Measurements from ENCODE around the gene HMX3.

The HMX3 gene

DNA sequence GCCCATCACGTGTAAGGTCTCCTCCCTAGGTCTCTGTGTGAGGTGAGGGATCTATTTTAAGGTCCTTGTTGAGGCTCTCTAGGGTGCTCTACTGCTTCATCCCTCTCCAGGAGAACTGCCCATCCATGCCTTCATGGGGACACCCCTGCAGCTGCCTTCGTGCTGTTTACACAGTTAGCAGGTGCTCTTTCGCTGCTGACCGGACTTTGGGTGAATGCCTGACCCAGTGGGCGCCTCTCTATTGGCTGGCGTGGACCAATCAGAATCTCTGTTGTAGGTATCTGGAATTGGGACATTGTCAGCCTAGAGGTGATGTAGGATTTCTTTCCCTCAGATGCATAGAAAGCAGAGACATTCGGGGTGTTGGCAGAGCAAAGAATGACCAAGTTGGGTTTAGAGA is 38.7 kb upstream of the HMX3 start:
- Histone ChIP-seq H3K4me3 (ENCODE audit: control insufficient read depth in 1 of 7, extremely low read depth in 1 of 7, insufficient read depth in 4 of 7, low read depth in 2 of 7, low read length in 6 of 7) (no peak overlapping the region), H3K36me3 (ENCODE audit: control insufficient read depth in 4 of 4, insufficient read depth in 4 of 4, low read length in 3 of 4) (no peaks in the 10 kb centered on the region), H3K4me1 (ENCODE audit: control extremely low read depth in 1 of 4, control insufficient read depth in 4 of 4, insufficient read depth in 4 of 4, low read length in 3 of 4) (no peaks in the 10 kb centered on the region), H3K9me3 (ENCODE audit: control extremely low read depth in 1 of 5, control insufficient read depth in 4 of 5, insufficient read depth in 2 of 5, low read depth in 1 of 5, low read length in 4 of 5) (no peaks in the 10 kb centered on the region), H3K27ac (ENCODE audit: insufficient read depth in 1 of 2, low read depth in 1 of 2, low read length in 2 of 2, poor library complexity in 1 of 2, severe bottlenecking in 2 of 2) (no peak overlapping the region), H3K27me3 (replicated peaks in 2 of 5; ENCODE audit: control insufficient read depth in 4 of 5, insufficient read depth in 5 of 5, low read length in 4 of 5) (peaks cover 0 to 33% (median 7%) of the 10 kb centered on the region in 5 experiments)
- CTCF ChIA-PET = no interaction called here
- WGBS (ENCODE audit: insufficient coverage) = 89% methylated on average over 7 of the region's 7 CpGs
- DNase-seq = no peak
- POLR2A ChIA-PET = no interaction called here

GRCh38 chr10:123100030-123100762 is 35.6 kb upstream of the HMX3 start:
- H3K9me3 ChIP-seq (ENCODE audit: control extremely low read depth in 1 of 5, control insufficient read depth in 4 of 5, insufficient read depth in 2 of 5, low read depth in 1 of 5, low read length in 4 of 5) = no peaks in the 10 kb centered on the region
- 85% methylated on average over 5 of the region's 7 CpGs for WGBS (ENCODE audit: insufficient coverage)
- DNase-seq = no peak
- ChIA-PET CTCF (no interaction called here), POLR2A (no interaction called here)
- H3K36me3 ChIP-seq (ENCODE audit: control insufficient read depth in 4 of 4, insufficient read depth in 4 of 4, low read length in 3 of 4) = no peaks in the 10 kb centered on the region
- H3K4me1 ChIP-seq (ENCODE audit: control extremely low read depth in 1 of 4, control insufficient read depth in 4 of 4, insufficient read depth in 4 of 4, low read length in 3 of 4) = no peaks in the 10 kb centered on the region
- no peak overlapping the region for H3K4me3 ChIP-seq (ENCODE audit: control insufficient read depth in 1 of 7, extremely low read depth in 1 of 7, insufficient read depth in 4 of 7, low read depth in 2 of 7, low read length in 6 of 7)
- H3K27ac ChIP-seq (ENCODE audit: insufficient read depth in 1 of 2, low read depth in 1 of 2, low read length in 2 of 2, poor library complexity in 1 of 2, severe bottlenecking in 2 of 2) = no peak overlapping the region
- H3K27me3 ChIP-seq (replicated peaks in 2 of 5; ENCODE audit: control insufficient read depth in 4 of 5, insufficient read depth in 5 of 5, low read length in 4 of 5) = peaks cover 0 to 32% (median 5%) of the 10 kb centered on the region in 5 experiments

DNA sequence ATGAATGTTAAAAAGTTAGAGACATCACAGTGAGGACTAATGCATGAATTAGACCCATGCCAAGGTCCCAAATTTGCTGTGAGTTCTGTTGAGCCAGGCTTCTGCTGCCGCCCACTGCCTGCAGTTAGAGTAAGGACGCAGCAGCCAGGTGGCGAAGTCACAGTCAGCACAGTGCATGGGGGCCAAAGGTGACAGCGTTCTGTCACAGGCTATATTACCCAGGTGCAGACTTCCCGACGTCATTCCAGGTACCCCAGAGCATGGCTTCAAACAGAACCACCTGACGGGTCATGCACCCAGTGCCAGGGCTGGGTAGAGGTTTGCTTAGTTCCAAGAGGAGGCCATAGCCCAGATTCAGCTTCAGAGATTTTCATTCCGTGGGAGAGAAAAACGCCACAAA is 33.9 kb upstream of the HMX3 start:
- DNase-seq = no peak

DNA sequence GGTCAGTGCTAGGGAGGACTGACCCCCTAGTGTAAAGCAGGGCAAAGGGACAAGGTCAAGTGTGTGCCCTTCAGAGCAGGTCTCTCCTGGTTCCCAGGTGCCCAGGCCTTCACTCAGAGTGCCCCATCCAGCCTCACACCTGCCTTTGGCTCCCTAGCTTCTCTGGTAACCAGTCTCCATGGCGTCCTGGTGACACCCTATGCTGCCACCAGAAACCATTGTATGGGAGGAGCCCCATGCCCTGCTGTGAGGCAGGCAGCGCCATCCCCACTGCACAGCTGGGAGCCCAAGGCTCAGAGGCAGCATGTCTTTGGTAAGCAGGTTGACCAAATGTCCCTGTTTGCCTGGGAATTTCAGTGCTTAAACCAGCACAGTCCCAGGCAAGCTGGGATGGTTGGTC is 33.1 kb upstream of the HMX3 start:
- Histone ChIP-seq H3K27ac (ENCODE audit: insufficient read depth in 1 of 2, low read depth in 1 of 2, low read length in 2 of 2, poor library complexity in 1 of 2, severe bottlenecking in 2 of 2) (no peak overlapping the region), H3K9me3 (ENCODE audit: control extremely low read depth in 1 of 5, control insufficient read depth in 4 of 5, insufficient read depth in 2 of 5, low read depth in 1 of 5, low read length in 4 of 5) (no peaks in the 10 kb centered on the region), H3K4me3 (ENCODE audit: control insufficient read depth in 1 of 7, extremely low read depth in 1 of 7, insufficient read depth in 4 of 7, low read depth in 2 of 7, low read length in 6 of 7) (no peak overlapping the region), H3K27me3 (replicated peaks in 2 of 5; ENCODE audit: control insufficient read depth in 4 of 5, insufficient read depth in 5 of 5, low read length in 4 of 5) (peaks cover 0 to 25% (median 9%) of the 10 kb centered on the region in 5 experiments), H3K4me1 (ENCODE audit: control extremely low read depth in 1 of 4, control insufficient read depth in 4 of 4, insufficient read depth in 4 of 4, low read length in 3 of 4) (no peaks in the 10 kb centered on the region), H3K36me3 (ENCODE audit: control insufficient read depth in 4 of 4, insufficient read depth in 4 of 4, low read length in 3 of 4) (no peaks in the 10 kb centered on the region)
- no peak for DNase-seq
- ChIA-PET CTCF (interaction anchor here (0.9 kb wide), 1 partner anchor 10 kb away, joined by 3 read pairs; no protein-coding TSS in a partner anchor), POLR2A (no interaction called here)
- WGBS (ENCODE audit: insufficient coverage) = 59% methylated on average over 2 of the region's 2 CpGs

More for the DNA sequence above, 33.9 kb upstream of the HMX3 start:
- WGBS (ENCODE audit: insufficient coverage) = 84% methylated on average over 7 of the region's 9 CpGs
- no peak overlapping the region for H3K27ac ChIP-seq (ENCODE audit: insufficient read depth in 1 of 2, low read depth in 1 of 2, low read length in 2 of 2, poor library complexity in 1 of 2, severe bottlenecking in 2 of 2)
- no peaks in the 10 kb centered on the region for H3K4me1 ChIP-seq (ENCODE audit: control extremely low read depth in 1 of 4, control insufficient read depth in 4 of 4, insufficient read depth in 4 of 4, low read length in 3 of 4)
- ChIA-PET POLR2A (no interaction called here), CTCF (interaction anchor here (0.9 kb wide), 1 partner anchor 11 kb away, joined by 3 read pairs; no protein-coding TSS in a partner anchor)
- no peaks in the 10 kb centered on the region for H3K36me3 ChIP-seq (ENCODE audit: control insufficient read depth in 4 of 4, insufficient read depth in 4 of 4, low read length in 3 of 4)
- no peak overlapping the region for H3K4me3 ChIP-seq (ENCODE audit: control insufficient read depth in 1 of 7, extremely low read depth in 1 of 7, insufficient read depth in 4 of 7, low read depth in 2 of 7, low read length in 6 of 7)
- H3K27me3 ChIP-seq (replicated peaks in 2 of 5; ENCODE audit: control insufficient read depth in 4 of 5, insufficient read depth in 5 of 5, low read length in 4 of 5) = peaks cover 0 to 30% (median 5%) of the 10 kb centered on the region in 5 experiments
- no peaks in the 10 kb centered on the region for H3K9me3 ChIP-seq (ENCODE audit: control extremely low read depth in 1 of 5, control insufficient read depth in 4 of 5, insufficient read depth in 2 of 5, low read depth in 1 of 5, low read length in 4 of 5)

DNA sequence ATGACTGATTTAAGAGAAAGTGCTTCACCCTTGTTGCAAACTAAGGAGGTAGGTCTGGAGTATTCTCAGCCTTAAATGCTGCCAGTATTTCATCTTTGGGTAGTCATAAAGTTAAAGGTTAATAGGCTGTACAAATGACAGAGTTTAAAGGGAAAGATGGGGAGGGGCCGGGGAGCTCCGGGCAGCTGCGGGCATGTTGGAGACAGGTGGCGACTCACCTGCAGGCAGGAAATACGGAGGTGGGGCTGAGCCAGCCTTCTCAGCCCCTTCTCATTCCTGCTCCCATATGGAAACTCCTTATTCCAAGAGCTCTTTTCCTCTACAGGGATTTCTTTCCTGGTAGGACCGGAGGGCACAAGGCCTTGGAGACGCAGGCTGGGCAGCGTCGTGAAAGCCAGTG is 31.8 kb upstream of the HMX3 start:
- Histone ChIP-seq H3K9me3 (ENCODE audit: control extremely low read depth in 1 of 5, control insufficient read depth in 4 of 5, insufficient read depth in 2 of 5, low read depth in 1 of 5, low read length in 4 of 5) (no peaks in the 10 kb centered on the region), H3K27me3 (replicated peaks in 2 of 5; ENCODE audit: control insufficient read depth in 4 of 5, insufficient read depth in 5 of 5, low read length in 4 of 5) (peaks cover 0 to 22% (median 9%) of the 10 kb centered on the region in 5 experiments), H3K27ac (ENCODE audit: insufficient read depth in 1 of 2, low read depth in 1 of 2, low read length in 2 of 2, poor library complexity in 1 of 2, severe bottlenecking in 2 of 2) (no peak overlapping the region), H3K4me3 (ENCODE audit: control insufficient read depth in 1 of 7, extremely low read depth in 1 of 7, insufficient read depth in 4 of 7, low read depth in 2 of 7, low read length in 6 of 7) (no peak overlapping the region), H3K36me3 (ENCODE audit: control insufficient read depth in 4 of 4, insufficient read depth in 4 of 4, low read length in 3 of 4) (no peaks in the 10 kb centered on the region), H3K4me1 (ENCODE audit: control extremely low read depth in 1 of 4, control insufficient read depth in 4 of 4, insufficient read depth in 4 of 4, low read length in 3 of 4) (no peaks in the 10 kb centered on the region)
- ChIA-PET CTCF (no interaction called here), POLR2A (no interaction called here)
- 79% methylated on average over 8 of the region's 9 CpGs for WGBS (ENCODE audit: insufficient coverage)
- DNase-seq = no peak

- no peaks in the 10 kb centered on the region for H3K4me1 ChIP-seq (ENCODE audit: control extremely low read depth in 1 of 4, control insufficient read depth in 4 of 4, insufficient read depth in 4 of 4, low read length in 3 of 4)
- WGBS (ENCODE audit: insufficient coverage) = 77% methylated on average over 7 of the region's 7 CpGs
- peaks cover 5 to 42% (median 14%) of the 10 kb centered on the region in 5 experiments for H3K27me3 ChIP-seq (replicated peaks in 2 of 5; ENCODE audit: control insufficient read depth in 4 of 5, insufficient read depth in 5 of 5, low read length in 4 of 5)
- no peak overlapping the region for H3K4me3 ChIP-seq (ENCODE audit: control insufficient read depth in 1 of 7, extremely low read depth in 1 of 7, insufficient read depth in 4 of 7, low read depth in 2 of 7, low read length in 6 of 7)
- CTCF ChIA-PET = no interaction called here
- no peak overlapping the region for H3K27ac ChIP-seq (ENCODE audit: insufficient read depth in 1 of 2, low read depth in 1 of 2, low read length in 2 of 2, poor library complexity in 1 of 2, severe bottlenecking in 2 of 2)
- peaks cover 0 to 1% (median 0%) of the 10 kb centered on the region in 5 experiments for H3K9me3 ChIP-seq (ENCODE audit: control extremely low read depth in 1 of 5, control insufficient read depth in 4 of 5, insufficient read depth in 2 of 5, low read depth in 1 of 5, low read length in 4 of 5)
- POLR2A ChIA-PET = no interaction called here
- no peaks in the 10 kb centered on the region for H3K36me3 ChIP-seq (ENCODE audit: control insufficient read depth in 4 of 4, insufficient read depth in 4 of 4, low read length in 3 of 4)
- no peak for DNase-seq
These were observed 26.3 kb upstream of the HMX3 start for GRCh38 chr10:123109466-123109865.

DNA sequence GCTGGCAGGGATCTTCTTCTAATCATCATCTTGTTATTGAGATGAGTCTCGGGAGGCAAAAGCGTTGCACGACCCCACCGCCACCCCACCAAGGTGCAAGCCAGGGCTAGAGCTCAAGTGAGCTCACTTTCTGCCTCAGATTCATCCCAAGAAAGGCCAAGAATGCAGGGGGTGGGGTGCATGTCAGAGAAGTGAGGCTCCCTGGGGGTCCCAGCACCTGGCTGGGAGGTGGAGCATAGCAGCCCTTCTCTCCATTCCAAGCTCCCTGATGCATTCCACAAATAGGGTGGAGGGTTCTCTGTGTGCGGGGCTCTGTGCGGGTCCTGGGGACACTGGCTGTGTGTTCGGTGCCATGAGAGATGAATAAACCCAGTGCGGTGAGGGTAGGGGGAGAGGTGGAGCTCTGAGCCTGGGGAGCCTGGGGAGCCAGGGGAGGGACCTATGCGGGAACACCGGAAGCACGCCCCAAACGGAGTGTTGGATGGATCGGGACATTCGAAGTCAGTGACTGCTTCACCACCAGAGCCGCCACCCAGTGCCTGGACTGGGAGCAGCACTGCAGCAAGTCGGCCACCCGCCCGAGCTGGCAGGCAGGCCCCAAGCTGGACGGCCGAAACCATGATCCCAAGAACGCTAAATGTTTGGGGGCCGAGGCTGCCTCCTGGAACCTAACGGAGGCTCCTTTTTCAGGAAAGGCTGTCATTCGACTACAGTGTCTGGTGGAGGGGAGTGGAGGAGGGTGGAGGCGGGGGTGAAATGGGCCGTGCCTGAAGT is 17.9 kb upstream of the HMX3 start:
- H3K27ac ChIP-seq (ENCODE audit: insufficient read depth in 1 of 2, low read depth in 1 of 2, low read length in 2 of 2, poor library complexity in 1 of 2, severe bottlenecking in 2 of 2) = no peak overlapping the region
- CTCF ChIA-PET = interaction anchor here (1.2 to 2.1 kb wide), 2 partner anchors 14 to 263 kb away, joined by 5 read pairs; no protein-coding TSS in a partner anchor
- no peaks in the 10 kb centered on the region for H3K4me1 ChIP-seq (ENCODE audit: control extremely low read depth in 1 of 4, control insufficient read depth in 4 of 4, insufficient read depth in 4 of 4, low read length in 3 of 4)
- 17% methylated on average over 16 of the region's 26 CpGs for WGBS (ENCODE audit: insufficient coverage)
- no peak overlapping the region for H3K4me3 ChIP-seq (ENCODE audit: control insufficient read depth in 1 of 7, extremely low read depth in 1 of 7, insufficient read depth in 4 of 7, low read depth in 2 of 7, low read length in 6 of 7)
- POLR2A ChIA-PET = no interaction called here
- no peaks in the 10 kb centered on the region for H3K36me3 ChIP-seq (ENCODE audit: control insufficient read depth in 4 of 4, insufficient read depth in 4 of 4, low read length in 3 of 4)
- H3K27me3 ChIP-seq (replicated peaks in 2 of 5; ENCODE audit: control insufficient read depth in 4 of 5, insufficient read depth in 5 of 5, low read length in 4 of 5) = peaks cover 4 to 69% (median 21%) of the 10 kb centered on the region in 5 experiments
- DNase-seq = no peak
- H3K9me3 ChIP-seq (ENCODE audit: control extremely low read depth in 1 of 5, control insufficient read depth in 4 of 5, insufficient read depth in 2 of 5, low read depth in 1 of 5, low read length in 4 of 5) = no peaks in the 10 kb centered on the region

All from common myeloid progenitor, CD34-positive (primary cell).